ENCODE results near the gene ATP9B.

Gene ATP9B

DNA sequence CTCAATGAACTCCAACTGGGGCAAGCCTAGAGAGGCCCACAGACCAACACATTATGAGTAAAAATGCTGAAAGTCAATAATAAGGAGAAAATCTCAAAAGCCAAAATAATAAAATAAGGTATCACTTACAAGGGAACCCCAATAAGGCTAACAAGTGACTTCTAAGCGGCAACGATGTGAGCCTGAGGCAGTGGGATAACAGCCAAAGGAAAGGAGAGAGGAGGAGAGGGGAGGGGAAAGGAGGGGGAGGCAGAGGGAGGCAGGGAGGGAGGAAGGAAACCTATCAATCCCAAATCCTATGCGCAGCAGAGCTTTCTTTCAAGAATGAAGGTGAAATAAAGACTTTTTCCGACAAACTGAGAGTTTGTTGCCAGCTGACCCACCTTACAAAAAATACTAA lies 320.5 kb downstream of the ATP9B start:
- DNase-seq (ENCODE audit: insufficient read length, low spot score) (no peak), FAIRE-seq (no peak)
- TF ChIP-seq, protein P1, sequence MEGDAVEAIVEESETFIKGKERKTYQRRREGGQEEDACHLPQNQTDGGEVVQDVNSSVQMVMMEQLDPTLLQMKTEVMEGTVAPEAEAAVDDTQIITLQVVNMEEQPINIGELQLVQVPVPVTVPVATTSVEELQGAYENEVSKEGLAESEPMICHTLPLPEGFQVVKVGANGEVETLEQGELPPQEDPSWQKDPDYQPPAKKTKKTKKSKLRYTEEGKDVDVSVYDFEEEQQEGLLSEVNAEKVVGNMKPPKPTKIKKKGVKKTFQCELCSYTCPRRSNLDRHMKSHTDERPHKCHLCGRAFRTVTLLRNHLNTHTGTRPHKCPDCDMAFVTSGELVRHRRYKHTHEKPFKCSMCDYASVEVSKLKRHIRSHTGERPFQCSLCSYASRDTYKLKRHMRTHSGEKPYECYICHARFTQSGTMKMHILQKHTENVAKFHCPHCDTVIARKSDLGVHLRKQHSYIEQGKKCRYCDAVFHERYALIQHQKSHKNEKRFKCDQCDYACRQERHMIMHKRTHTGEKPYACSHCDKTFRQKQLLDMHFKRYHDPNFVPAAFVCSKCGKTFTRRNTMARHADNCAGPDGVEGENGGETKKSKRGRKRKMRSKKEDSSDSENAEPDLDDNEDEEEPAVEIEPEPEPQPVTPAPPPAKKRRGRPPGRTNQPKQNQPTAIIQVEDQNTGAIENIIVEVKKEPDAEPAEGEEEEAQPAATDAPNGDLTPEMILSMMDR (IDR thresholded peaks at IDR 0.05; ENCODE audit: insufficient read depth, missing control alignments): no peak

DNA sequence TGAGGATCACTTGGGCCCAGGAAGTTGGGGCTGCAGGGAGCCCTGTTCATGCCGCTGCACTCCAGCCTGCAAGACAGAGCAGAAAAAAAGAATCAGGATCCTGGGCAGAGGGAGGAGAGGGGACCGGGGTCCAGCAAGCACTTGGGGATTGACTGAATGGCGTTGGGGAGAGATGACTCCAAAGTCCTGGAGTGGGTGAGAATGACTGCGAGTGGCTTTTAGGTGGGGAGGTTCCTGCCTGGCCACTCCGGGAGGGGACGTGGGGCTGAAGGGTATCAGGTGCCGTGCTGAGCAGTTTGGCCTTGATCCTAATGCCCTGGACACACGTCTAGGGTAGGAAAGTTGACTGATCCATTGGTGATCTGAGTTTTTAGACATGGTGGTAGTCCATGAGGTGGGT lies 323.0 kb downstream of the ATP9B start:
- FAIRE-seq (no peak), DNase-seq (ENCODE audit: insufficient read length, low spot score) (no peak)
- TF ChIP-seq, protein P1 (IDR thresholded peaks at IDR 0.05; ENCODE audit: insufficient read depth, missing control alignments): no peak

GRCh38 chr18:79393181-79393634 lies 324.0 kb downstream of the ATP9B start:
- TF ChIP-seq, protein P1 (IDR thresholded peaks at IDR 0.05; ENCODE audit: insufficient read depth, missing control alignments): no peak
- no peak for FAIRE-seq
- DNase-seq (ENCODE audit: insufficient read length, low spot score): no peak

DNA sequence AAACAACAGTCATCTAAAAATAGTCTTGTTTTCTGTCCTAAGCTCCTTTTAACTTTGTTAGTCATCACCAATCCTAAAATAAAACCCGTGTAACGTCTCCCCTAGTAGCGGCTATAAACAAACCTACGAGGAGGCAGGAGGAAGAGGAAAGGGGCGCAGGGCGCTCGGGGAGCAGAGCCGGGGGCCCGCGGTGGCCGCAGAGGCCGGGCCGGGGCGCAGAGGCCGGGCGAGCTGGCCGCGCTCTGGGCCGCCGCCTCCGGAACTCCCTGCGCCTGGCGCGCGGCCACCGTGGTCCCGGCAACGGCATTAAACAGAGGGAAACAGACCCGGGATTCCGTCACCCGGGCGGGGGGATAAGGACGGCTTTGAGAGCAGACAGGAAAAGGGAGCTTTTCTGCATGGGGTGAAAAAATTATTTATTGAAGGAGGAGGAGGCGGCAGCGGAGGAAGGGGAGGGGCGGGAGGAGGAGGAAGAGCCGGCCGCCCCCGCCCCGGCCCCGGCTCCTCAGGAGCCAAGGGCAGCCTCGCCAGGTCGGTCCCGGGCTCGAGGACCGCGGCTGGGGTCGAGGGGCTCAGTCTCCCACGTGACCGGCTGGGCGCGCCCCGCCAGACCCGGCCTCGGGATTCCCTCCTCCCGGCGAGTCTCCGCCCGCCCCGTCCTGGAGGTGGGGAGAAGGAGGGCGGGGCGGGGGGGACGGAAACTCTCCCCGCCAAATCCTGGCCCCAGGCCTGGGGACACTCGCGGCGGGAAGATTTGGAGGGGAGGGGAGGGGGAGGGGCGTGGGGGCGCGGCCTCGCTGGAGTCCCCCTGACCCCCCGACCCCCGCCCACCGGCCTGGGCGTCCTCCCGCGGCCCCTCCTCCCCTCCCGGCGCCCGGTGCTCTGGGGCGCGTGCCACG lies 324.7 kb downstream of the ATP9B start:
- FAIRE-seq (no peak), DNase-seq (ENCODE audit: insufficient read length, low spot score) (no peak)
- TF ChIP-seq, protein P1 (IDR thresholded peaks at IDR 0.05; ENCODE audit: insufficient read depth, missing control alignments): no peak

GRCh38 chr18:79394534-79395307 lies 325.5 kb downstream of the ATP9B start:
- DNase-seq (ENCODE audit: insufficient read length, low spot score) (no peak), FAIRE-seq (no peak)
- TF ChIP-seq, protein P1 (IDR thresholded peaks at IDR 0.05; ENCODE audit: insufficient read depth, missing control alignments): no peak

GRCh38 chr18:79395308-79395640 lies 326.1 kb downstream of the ATP9B start:
- TF ChIP-seq, protein P1 (IDR thresholded peaks at IDR 0.05; ENCODE audit: insufficient read depth, missing control alignments): no peak
- DNase-seq (ENCODE audit: insufficient read length, low spot score): no peak

More at GRCh38 chr18:79395308-79395640, 326.1 kb downstream of the ATP9B start:
- no peak for FAIRE-seq

Measured in D721Med (cell line).